Hair follicular keratinocyte (primary cell): ENCODE results near the gene LCORL. TPM values are rescaled to one million over a fixed set of nuclear protein-coding genes. Genes with fewer than 3 reads are reported as not detected.

Source experiments
- total RNA-seq: library from RNA; depleted of rRNA; stranded (reverse); fragments of >200 nt; gene quantifications from 2 replicates; pipeline ENCODE4 v1.2.3, GENCODE V29; 2015

Gene LCORL
- 11.1 and 14.4 TPM in 2 replicates for total RNA-seq

DNA sequence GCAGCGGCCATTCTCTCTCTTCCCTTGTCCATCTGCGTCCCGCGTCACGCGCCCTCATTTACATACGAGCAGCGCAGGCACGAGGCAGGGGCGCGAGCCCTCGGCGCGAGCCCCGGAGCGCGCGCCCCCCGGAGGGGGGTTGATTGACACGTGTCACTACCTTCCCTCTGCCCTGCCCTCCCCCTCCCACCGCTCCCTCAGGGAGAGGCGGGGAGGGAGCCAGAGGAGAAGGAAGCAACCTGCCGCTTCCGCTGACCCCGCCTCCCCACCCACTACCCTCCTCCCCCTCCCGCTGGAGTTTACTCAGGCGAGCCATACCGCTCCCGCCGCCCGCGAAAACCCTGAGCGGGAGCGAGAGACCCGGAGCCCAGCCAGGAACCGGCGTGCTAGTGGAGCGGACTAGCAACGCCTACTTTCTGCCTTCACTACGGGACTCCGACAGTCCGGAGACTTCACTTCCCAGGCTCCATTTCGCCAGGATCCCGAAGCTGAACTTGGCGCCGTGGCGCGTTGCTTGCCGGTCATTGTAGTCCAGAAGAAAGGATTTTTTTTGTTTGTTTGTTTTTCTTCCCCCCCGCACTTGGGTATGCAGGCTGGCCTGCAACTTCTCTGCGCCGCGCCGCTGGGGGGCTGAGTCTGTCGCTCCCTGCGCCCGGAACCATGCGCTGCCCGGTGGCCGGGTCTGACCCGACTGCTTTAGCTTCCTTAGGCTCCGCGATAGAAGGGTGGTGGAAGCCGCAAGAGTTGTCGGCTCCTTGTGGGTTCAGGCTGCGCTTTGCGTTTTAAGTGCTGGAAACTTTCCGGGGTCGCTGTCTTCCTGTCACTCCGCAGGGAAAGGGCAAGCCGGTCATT lies at the start of gene LCORL:
TSS of gene LCORL (minus strand) at position 36 of the 852 bp plus-strand sequence. CDS start at position 32, 4 bp downstream.

DNA sequence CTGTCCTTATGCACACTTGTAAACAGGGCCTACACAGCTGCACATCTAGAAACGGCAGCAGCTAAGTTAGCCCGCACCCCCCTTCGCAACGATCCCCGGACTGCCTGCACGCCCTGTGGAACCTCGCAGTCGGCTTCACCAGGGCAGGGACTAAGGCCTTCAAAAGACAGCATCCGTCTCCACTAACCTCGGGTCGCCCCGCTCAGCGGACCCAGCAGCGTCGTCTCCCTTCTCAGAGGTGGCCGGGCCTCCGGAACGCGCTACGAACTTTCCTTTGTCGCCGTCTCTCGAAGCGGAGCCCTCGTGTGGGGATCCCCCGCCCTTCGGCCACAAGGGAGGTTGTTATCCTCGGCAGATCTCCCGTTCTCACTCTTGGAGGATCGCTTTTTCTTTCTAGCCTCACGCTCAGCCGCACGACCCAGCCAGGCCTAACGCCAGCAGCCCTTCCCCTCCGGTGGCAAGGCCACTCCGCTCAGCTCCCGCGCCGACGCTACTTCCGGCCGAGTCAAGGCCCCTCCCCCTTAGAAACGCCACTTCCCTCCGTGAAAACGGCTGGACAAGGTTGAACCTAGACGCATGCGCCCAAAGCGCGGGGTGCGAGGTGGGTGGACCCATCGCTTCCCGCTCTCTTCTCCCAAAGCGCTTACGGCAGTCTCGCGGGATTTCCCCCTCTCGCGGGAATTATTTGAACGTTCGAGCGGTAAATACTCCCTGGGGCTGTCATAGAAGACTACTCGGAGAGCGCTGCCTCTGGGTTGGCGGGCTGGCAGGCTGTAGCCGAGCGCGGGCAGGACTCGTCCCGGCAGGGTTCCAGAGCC lies 211.1 kb downstream of the LCORL start, which contains the start of the genes DCAF16 and NCAPG:
TSS of gene DCAF16 (minus strand) at position 498 of the 818 bp plus-strand sequence. CDS start 6,616 bp downstream, outside the sequence.
TSS of gene NCAPG (plus strand) at position 720 of the 818 bp plus-strand sequence. CDS start 99 bp downstream, outside the sequence.

Other genes with a start within 250 kb of the LCORL start
- gene FAM184B, start 240.1 kb downstream of the LCORL start, total RNA-seq = under 0.01 TPM in 1 of 2 replicates, not detected in the other
- gene DCAF16, start 211.0 kb downstream of the LCORL start, total RNA-seq = 12.5 and 16.1 TPM in 2 replicates
- 8.2 and 45.3 TPM in 2 replicates for gene NCAPG, start 210.8 kb downstream of the LCORL start, total RNA-seq